NK-92 treated with Interleukin-12 subunit alpha and Interleukin-12 subunit beta, amount 100 ng/mL, for 24 hours (cell line): ENCODE data around the gene JMJD4.

Experiments
- DNase-seq: peaks from one replicate; lab custom pipeline; 2025; lab: John Stamatoyannopoulos, UW

JMJD4 gene

DNA sequence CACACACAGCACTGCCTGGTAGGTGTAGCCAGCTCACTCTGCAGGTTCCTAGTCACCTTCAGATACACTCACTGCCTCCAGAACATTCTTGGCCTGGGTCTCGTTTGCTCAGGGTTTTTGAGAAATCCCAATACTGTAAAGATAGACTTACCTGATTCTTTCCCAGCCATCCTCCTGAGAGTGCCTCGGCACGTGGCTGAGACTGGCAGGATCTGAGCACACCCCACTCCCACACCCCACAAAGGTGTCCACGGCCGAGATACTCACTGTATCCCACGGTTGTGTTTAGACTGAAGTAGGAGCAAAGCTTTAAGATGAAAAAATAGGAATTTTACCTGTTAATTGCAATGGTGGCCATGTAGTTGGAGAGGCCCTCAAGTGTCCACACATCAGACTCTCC is 33.5 kb upstream of the JMJD4 start:
- no peak for DNase-seq

DNA sequence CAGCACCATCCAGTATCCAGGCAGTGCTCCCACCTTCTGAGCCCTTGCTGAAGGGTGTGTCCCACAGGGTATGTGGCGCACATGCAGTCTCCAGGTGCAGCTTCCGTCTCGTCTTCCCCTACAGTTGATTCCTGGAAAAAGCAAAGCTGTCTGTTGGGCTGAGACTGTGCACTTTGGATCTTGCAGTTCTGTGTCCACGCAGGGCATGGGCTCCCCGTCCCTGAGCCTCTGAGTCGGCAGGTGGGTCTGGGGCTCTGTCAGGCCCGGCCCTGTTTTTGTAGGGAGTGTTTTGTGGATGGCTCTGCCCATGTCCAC is 33.0 kb upstream of the JMJD4 start:
- no peak for DNase-seq

DNA sequence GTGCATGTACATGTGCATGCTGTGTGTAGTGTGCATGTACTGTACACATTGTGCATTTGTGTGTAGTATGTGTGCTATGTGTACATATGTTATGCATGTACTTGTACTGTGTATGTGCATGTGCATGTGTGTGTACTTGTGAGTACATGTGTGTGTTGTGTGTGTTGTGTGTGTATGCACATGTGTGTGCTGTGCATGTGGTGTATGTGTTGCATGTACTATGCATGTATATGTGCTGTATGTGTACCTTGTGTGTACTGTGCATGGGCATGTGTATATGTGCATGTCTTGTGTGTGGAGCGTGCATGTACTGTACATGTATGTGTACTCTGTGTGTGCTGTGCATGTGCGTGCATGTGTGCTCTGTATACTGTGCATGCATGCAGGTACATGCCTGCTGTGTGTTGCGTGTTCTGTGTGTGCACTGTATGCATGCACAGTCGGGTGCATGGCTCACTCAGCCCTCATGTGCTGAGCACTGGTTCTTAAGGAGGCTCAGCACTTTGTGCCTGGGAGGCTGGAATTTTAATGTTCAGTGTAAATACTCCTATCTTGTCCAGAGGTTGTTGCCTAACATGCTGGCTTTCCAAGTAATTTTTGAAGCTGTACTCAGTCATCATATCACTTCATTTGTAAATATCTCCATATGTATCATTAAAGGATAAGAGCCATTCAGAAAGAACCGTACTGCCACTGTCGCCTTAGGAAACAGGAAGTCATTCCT is 32.5 kb upstream of the JMJD4 start:
- no peak for DNase-seq

GRCh38 chr1:227766653-227767277 is 31.7 kb upstream of the JMJD4 start:
- DNase-seq, result peak; percentile 60

- DNase-seq, result peak; percentile 94
These were observed 31.0 kb upstream of the JMJD4 start for GRCh38 chr1:227766015-227766634.

- peak; percentile 63 for DNase-seq
These were observed 30.3 kb upstream of the JMJD4 start for GRCh38 chr1:227765261-227766014.

GRCh38 chr1:227764019-227764391 is 28.9 kb upstream of the JMJD4 start:
- DNase-seq, result no peak

DNA sequence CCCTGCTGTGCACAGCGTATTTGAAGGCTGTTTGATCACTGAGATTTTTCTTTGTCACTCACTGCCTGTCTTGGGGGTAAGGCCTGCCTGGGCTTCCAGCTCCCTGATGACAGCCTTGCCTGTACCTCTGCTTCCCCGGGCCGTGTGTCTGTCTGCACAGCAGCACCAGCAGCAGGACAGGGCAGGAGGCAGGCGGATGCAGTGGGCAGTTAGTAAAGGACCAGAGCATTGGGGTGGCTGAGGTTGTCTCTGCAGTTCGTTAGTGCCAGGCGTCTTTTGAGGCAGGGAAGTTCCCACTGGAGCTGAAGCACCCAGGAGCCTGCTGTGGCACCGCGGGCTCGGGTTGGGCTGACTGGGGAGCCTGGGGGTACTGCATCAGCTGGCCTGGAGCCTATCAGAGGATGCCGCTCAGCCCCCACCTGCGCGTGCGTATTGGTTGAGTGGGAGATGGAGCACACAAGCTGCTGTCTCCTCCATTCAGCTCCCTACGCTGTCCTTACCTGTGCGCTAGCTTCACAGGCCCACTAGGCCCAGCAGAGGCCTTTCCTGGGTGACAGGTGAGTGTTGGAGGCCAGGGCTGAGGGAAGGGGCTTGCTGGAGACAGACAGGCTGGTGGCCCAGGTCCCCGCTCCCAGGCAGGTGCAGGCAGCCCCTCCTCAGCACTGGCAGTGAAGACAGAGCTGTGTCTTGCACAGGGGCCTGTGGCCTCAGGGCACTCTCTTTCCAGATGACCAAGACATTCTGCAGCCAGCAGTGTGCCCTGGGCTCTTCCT is 28.3 kb upstream of the JMJD4 start:
- DNase-seq, result no peak

- DNase-seq, result peak; percentile 94
These were observed 27.3 kb upstream of the JMJD4 start for GRCh38 chr1:227762231-227762911.

DNA sequence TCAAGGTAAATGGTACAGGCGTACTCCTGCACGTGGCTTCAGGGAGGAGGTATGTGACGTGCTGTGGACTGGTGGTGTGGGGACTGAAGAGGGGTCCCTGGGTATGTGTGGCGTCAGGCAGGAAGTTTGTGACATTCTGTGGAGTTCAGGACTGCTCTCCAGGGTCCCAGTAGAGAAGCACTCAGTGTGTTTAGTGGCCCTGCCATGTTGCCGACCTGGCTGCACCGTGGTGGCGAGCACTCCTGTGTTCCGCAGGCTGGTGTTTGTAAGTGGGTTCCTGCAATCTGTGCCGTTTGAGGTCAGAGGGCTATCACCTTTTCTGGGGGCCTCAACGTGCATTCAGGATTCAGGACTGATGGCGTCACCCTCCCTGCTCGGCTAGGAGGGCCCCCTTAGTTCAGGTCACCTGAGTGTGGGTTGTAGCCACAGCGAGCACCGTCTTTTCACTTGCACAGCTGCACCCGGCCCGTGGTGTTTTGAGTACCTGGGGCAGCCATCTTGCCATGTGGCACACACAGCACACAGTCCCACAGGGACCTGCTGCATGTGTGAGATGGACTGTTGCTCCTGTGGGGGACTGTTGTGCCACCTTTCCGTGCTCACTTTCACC is 26.6 kb upstream of the JMJD4 start:
- DNase-seq, result no peak

- DNase-seq, result no peak
These were observed 25.3 kb upstream of the JMJD4 start for GRCh38 chr1:227760377-227760776.

- no peak for DNase-seq
These were observed 24.5 kb upstream of the JMJD4 start for GRCh38 chr1:227759341-227760300.

GRCh38 chr1:227758366-227758765 is 23.3 kb upstream of the JMJD4 start:
- DNase-seq, result no peak

GRCh38 chr1:227757781-227758180 is 22.7 kb upstream of the JMJD4 start:
- DNase-seq, result no peak

- no peak for DNase-seq
These were observed 21.3 kb upstream of the JMJD4 start for GRCh38 chr1:227756172-227756959.

DNA sequence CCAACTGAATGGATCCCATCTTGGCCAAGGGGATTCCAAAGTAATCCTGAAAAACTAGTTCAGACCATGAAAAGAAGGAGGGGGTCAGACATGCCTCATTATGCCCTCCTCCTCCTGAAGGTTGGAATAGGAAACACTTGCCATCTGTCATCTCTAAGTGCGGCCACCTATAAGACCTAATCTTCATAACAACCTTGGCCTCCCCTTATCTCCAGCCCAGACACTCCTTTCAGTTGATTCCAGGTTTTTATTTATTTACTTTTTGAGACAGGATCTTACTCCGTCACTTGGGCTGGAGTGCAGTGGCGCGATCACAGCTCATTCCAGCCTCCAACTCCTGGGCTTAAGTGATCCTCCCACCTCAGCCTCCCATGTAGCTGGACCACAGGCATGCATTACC is 19.9 kb upstream of the JMJD4 start:
- DNase-seq, result no peak

DNA sequence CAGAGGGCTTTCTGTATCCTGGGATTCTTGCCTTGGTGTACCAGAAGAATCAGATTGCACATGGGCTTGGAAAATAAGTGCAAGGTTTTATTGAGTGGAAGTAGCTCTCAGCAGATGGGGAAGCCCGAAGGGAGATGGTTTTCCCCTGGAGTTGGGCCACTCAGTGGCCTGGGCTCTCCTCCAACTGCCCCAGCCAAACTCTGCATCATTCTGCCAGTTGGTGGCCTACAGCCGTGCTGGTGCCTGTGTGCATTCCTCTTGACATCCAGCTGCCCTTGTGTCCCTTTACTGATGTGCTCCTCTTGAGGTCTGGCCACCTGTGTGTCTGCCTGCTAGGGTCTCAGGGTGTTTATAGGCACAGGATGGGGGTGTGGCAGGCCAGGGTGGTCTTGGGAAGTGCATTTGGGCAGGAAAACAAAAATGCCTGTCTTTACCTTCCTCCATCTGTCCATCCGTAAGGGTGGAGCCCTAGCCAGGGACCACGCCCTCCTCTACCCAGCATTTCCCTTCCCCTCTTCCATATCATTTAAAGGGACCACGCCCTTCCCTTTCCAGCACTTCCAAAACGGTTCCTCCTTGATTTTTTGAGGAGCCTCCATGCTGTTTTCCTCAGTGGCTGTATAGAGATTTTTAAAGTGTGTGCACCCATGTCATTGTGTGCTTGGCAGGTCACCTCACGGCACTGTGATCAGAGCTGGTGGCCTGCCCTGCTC is 19.1 kb upstream of the JMJD4 start:
- no peak for DNase-seq

DNA sequence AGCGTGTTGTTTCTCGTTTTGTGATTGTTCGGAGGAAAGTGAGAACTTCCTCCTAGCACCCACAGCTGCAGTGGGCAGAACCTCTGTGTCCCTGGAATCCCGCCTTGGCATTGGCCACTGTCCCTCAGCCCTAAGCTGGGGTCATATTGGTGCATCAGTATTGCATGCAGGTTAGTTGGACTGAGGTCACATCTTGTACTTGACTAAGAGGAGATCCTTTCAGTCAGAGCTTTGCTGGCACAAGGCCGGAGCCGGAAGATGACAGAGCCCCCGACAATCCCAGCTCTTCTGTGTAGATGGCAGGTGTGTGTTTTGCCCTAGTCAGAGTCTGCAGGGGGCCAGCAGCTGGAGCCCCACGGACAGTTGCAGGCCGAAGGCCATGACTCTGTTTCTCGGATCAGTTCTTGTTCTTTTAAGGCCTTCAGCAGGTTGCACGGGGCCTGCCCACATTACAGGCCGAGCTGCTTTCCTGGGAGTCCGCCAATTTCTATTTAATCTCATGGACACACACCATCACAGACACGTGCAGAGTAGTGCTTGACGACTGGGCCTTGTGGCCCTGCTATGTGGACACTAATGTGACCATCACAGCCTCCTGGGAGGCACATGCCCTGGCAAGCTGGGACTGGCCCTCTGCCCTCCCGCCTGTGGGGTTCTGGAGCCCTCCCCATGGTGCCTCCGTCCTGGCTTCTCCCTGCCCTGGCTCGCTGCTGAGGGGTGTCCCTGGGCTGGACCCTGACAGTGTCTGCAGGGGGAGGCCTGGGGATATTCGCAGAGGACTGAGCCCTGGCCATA is 15.0 kb upstream of the JMJD4 start:
- DNase-seq, result no peak
